GM19239 (cell line): Measurements from ENCODE around the gene RPL22L1.
"Not testable (repeated sequence)": the region's sequence is repeated elsewhere in the genome, so short reads cannot be mapped to it uniquely, and the experiment has no call there.

Source experiments
- DNase-seq: peaks from one replicate; pipeline ENCODE4 v3.0.0; 2011; ENCODE audit warnings: low spot score; ENCODE audit not compliant: insufficient read length
- FAIRE-seq: peaks from 2 replicates; lab custom pipeline; 2011; peaks lifted over from hg19 to GRCh38; lab: Jason Lieb, UNC

RPL22L1 gene

GRCh38 chr3:170884109-170884930 is 14.3 kb upstream of the RPL22L1 start:
- DNase-seq, FAIRE-seq: not testable (repeated sequence)

GRCh38 chr3:170878688-170879087 is 8.7 kb upstream of the RPL22L1 start:
- not testable (repeated sequence) for FAIRE-seq, DNase-seq

GRCh38 chr3:170877311-170877710 is 7.3 kb upstream of the RPL22L1 start:
- DNase-seq, FAIRE-seq: not testable (repeated sequence)

GRCh38 chr3:170876537-170876936 is 6.5 kb upstream of the RPL22L1 start:
- FAIRE-seq (no peak), DNase-seq (no peak)

GRCh38 chr3:170869239-170869590 is 780 bp downstream of the RPL22L1 start:
- no peak for FAIRE-seq
- DNase-seq: no peak

GRCh38 chr3:170868577-170869238 is 1.3 kb downstream of the RPL22L1 start:
- FAIRE-seq (no peak), DNase-seq (no peak)

- FAIRE-seq (no peak), DNase-seq (no peak)
Observed at GRCh38 chr3:170867143-170867937, 2.7 kb downstream of the RPL22L1 start.

GRCh38 chr3:170866499-170866898 is 3.5 kb downstream of the RPL22L1 start:
- FAIRE-seq (no peak), DNase-seq (no peak)

GRCh38 chr3:170865209-170866094 is 4.5 kb downstream of the RPL22L1 start:
- DNase-seq (no peak), FAIRE-seq (peak; percentile 63)

GRCh38 chr3:170864525-170865208 is 5.3 kb downstream of the RPL22L1 start:
- FAIRE-seq (no peak), DNase-seq (no peak)

- DNase-seq (no peak), FAIRE-seq (no peak)
Observed at GRCh38 chr3:170863816-170864215, 6.2 kb downstream of the RPL22L1 start.

GRCh38 chr3:170862618-170863374 is 7.2 kb downstream of the RPL22L1 start:
- FAIRE-seq: no peak
- no peak for DNase-seq

- DNase-seq (no peak), FAIRE-seq (no peak)
Observed at GRCh38 chr3:170858599-170858998, 11.4 kb downstream of the RPL22L1 start.

- DNase-seq (no peak), FAIRE-seq (no peak)
Observed at GRCh38 chr3:170852324-170852723, 17.7 kb downstream of the RPL22L1 start.

- FAIRE-seq (no peak), DNase-seq (no peak)
Observed at GRCh38 chr3:170848292-170848917, 21.6 kb downstream of the RPL22L1 start.

- FAIRE-seq: no peak
- DNase-seq: no peak
Observed at GRCh38 chr3:170844377-170844776, 25.6 kb downstream of the RPL22L1 start.

- no peak for FAIRE-seq
- DNase-seq: no peak
Observed at GRCh38 chr3:170840291-170840859, 29.6 kb downstream of the RPL22L1 start.
